Heart left ventricle (tissue), 16 donors: Measurements from ENCODE around the gene RBM47. TPM values are rescaled to one million over a fixed set of nuclear protein-coding genes. Genes with fewer than 3 reads are reported as not detected.
A peak's percentile ranks its signal among the peaks of the same experiment; 100 is the strongest.

Experiments
- ATAC-seq, 4 donors: fragments of 200-7000 bp; cut with Tn5 transposase; one replicate each; pipeline ENCODE4 v1.9.1; 2020 to 2022; ENCODE audit warnings: moderate library complexity in 4 of 4, mild to moderate bottlenecking in 3 of 4, moderate number of reproducible peaks in 1 of 4
- DNase-seq, 5 donors: peaks; one replicate each; pipeline ENCODE4 v3.0.0-alpha.2; 2020
- H3K27ac ChIP-seq, 12 donors: fragments of 200-600 bp; sonication (generic) in 4 of 12; one replicate each; pipeline versions ENCODE4 v1.5.0 to v1.8.0; 2016 to 2022; ENCODE audit warnings: mild to moderate bottlenecking in 2 of 12
- H3K27me3 ChIP-seq, 9 donors: fragments of 200-600 bp; sonication (generic) in 2 of 9; one replicate each; pipeline versions ENCODE4 v1.5.1 to v1.8.0; 2016 to 2022; ENCODE audit warnings: mild to moderate bottlenecking in 3 of 9
- H3K36me3 ChIP-seq, 9 donors: fragments of 200-600 bp; sonication (generic) in 2 of 9; one replicate each; pipeline versions ENCODE4 v1.5.0 to v1.8.0; 2018 to 2022; ENCODE audit warnings: mild to moderate bottlenecking in 2 of 9
- H3K4me1 ChIP-seq, 12 donors: fragments of 200-600 bp; sonication (generic) in 4 of 12; one replicate each; pipeline versions ENCODE4 v1.5.0 to v1.8.0; 2016 to 2022; ENCODE audit warnings: mild to moderate bottlenecking in 3 of 12
- H3K4me3 ChIP-seq, 12 donors: fragments of 200-600 bp; sonication (generic) in 4 of 12; one replicate each; pipeline versions ENCODE4 v1.5.0 to v1.8.0; 2017 to 2022; ENCODE audit warnings: mild to moderate bottlenecking in 9 of 12, moderate library complexity in 4 of 12
- H3K9me3 ChIP-seq, 12 donors: fragments of 200-600 bp; sonication (generic) in 4 of 12; one replicate each; pipeline versions ENCODE4 v1.5.0 to v1.8.0; 2016 to 2022; ENCODE audit warnings: mild to moderate bottlenecking in 1 of 12
- CTCF ChIP-seq, 12 donors: fragments of 200-600 bp; sonication (generic) in 4 of 12; IDR thresholded peaks; one replicate each; pipeline versions ENCODE4 v1.5.0 to v1.8.0; 2018 to 2022; ENCODE audit warnings: antibody characterized with exemption in 12 of 12, mild to moderate bottlenecking in 5 of 12
- POLR2A ChIP-seq, 2 donors: fragments of 450-650 bp; IDR thresholded peaks; one replicate each; pipeline ENCODE4 v1.6.1; 2017; ENCODE audit warnings: antibody characterized with exemption in 2 of 2, mild to moderate bottlenecking in 2 of 2, moderate library complexity in 2 of 2
- WGBS, 4 donors: extraction: QIAGEN DNeasy Blood & Tissue Kit in 2 of 4; methylation state at CpG; one replicate each; pipeline versions ENCODE4 v1.1.5 to v1.1.7; 2013 to 2018; 5-methylcytosine and 5-hydroxymethylcytosine counted together
- intact Hi-C, 10 donors: fragments of 100-400 bp; cut with DNase I; formaldehyde crosslinking; loops; one replicate each; pipeline versions ENCODE4 v1.11.1 to v1.14.2; 2022
- polyA plus RNA-seq, 2 donors: library from polyadenylated mRNA; stranded (reverse); fragments of 200-250 nt; gene quantifications; one replicate each; pipeline ENCODE4 v1.2.3, GENCODE V29; 2013
- total RNA-seq, 9 donors: library from RNA; depleted of rRNA in 2 of 9; stranded (reverse); fragments of >200 nt in 2 of 9; fragmentation: NEBNext Ultra II Directional in 3 of 9; extraction: Animal tissue kit (Norgen Biotek cat#: 25700) in 3 of 9; gene quantifications; one replicate each; pipeline versions ENCODE4 v1.1.0 to v1.2.4, GENCODE V29; 2016 to 2023
- donor health status: ischemic (EF 13 %, LVEDD 7.1; RV severe dilation, severe dysfunction).
- donor health status: healthy with polysubstance abuse.
- donor health status: DM: no; HTN: yes; CAD: no.
- donor health status: DM: no; HTN: no; CAD: no.
- donor health status: ischemic (EF 25% LVEDD 6.9; RV normal size, moderate dysfunction).
- donor health status: ischemic (EF 25% LVEDD 5.7; RV mildly dilated, moderate dysfunction).
- donor health status: healthy.
- donor health status: DM: yes; HTN: yes; CAD: no.
- donor health status: ischemic (EF 35%, LVEDD 5.7; RV mildly dilated, moderate dysfunction).
- donor health status: nonischemic (EF 11% LVEDD 7.7; RV severe dilation, severe dysfunction).
- donor health status: DM: yes; HTN: yes; CAD: no.
- donor health status: PGD.
- donor health status: ischemic (EF 29% LVEDD 5.4; RV normal size, mild dysfunction).
- donor health status: nonischemic (EF 23%, LVEDD 6.1; RV moderate dilation, normal function).

RBM47 gene
- total and polyA plus RNA-seq, 11 donors, result 0.50 to 29.9 (median 3.5) TPM

GRCh38 chr4:40573593-40574311, 55.9 kb downstream of the RBM47 start:
- DNase-seq, result no peak
- no peaks in the 10 kb centered on the region for H3K27me3 ChIP-seq
- H3K4me3 ChIP-seq, result no peak overlapping the region
- intact Hi-C loops, result no loop called here
- WGBS, 4 donors, result 56 to 65% (median 60%) methylated on average over 6 of the region's 6 CpGs
- TF ChIP-seq POLR2A (IDR thresholded peaks at IDR 0.05) (no peak), CTCF (IDR thresholded peaks at IDR 0.05) (no peak)
- H3K4me1 ChIP-seq, result peaks cover 0 to 63% (median 7%) of the 10 kb centered on the region in 12 donors
- peak in 2 of 4 donors; percentile 32 to 38 for ATAC-seq
- H3K9me3 ChIP-seq, result no peaks in the 10 kb centered on the region
- H3K36me3 ChIP-seq, result no peaks in the 10 kb centered on the region
- peak overlapping the region in 3 of 12 donors; percentile 14 to 84 (median 49) for H3K27ac ChIP-seq

GRCh38 chr4:40572692-40573310, 56.9 kb downstream of the RBM47 start:
- H3K27me3 ChIP-seq, result no peaks in the 10 kb centered on the region
- H3K27ac ChIP-seq, result peak overlapping the region in 1 of 12 donors; percentile 84
- peaks cover 0 to 54% (median 7%) of the 10 kb centered on the region in 12 donors for H3K4me1 ChIP-seq
- WGBS, 4 donors, result 92 to 96% (median 94%) methylated on average over 7 of the region's 7 CpGs
- H3K9me3 ChIP-seq, result no peaks in the 10 kb centered on the region
- TF ChIP-seq POLR2A (IDR thresholded peaks at IDR 0.05) (no peak), CTCF (IDR thresholded peaks at IDR 0.05) (no peak)
- ATAC-seq (no peak), DNase-seq (no peak)
- intact Hi-C loops, result no loop called here
- no peaks in the 10 kb centered on the region for H3K36me3 ChIP-seq
- H3K4me3 ChIP-seq, result no peak overlapping the region

- Histone ChIP-seq H3K9me3 (no peaks in the 10 kb centered on the region), H3K4me3 (no peak overlapping the region), H3K36me3 (no peaks in the 10 kb centered on the region), H3K27me3 (no peaks in the 10 kb centered on the region), H3K27ac (no peak overlapping the region), H3K4me1 (peaks cover 0 to 38% (median 0%) of the 10 kb centered on the region in 12 donors)
- intact Hi-C loops, result no loop called here
- no peak for ATAC-seq
- TF ChIP-seq CTCF (IDR thresholded peaks at IDR 0.05) (no peak), POLR2A (IDR thresholded peaks at IDR 0.05) (no peak)
- no peak for DNase-seq
Measured at GRCh38 chr4:40571208-40571607, 58.5 kb downstream of the RBM47 start.

GRCh38 chr4:40570348-40571077, 59.2 kb downstream of the RBM47 start:
- intact Hi-C loops, result no loop called here
- 90 to 94% (median 92%) methylated on average over 14 of the region's 14 CpGs for whole genome bisulfite sequencing, 4 donors
- DNase-seq (no peak), ATAC-seq (no peak)
- Histone ChIP-seq H3K27ac (no peak overlapping the region), H3K36me3 (no peaks in the 10 kb centered on the region), H3K4me3 (no peak overlapping the region), H3K4me1 (peaks cover 0 to 31% (median 0%) of the 10 kb centered on the region in 12 donors), H3K9me3 (no peaks in the 10 kb centered on the region), H3K27me3 (no peaks in the 10 kb centered on the region)
- TF ChIP-seq POLR2A (IDR thresholded peaks at IDR 0.05), result no peak
- TF ChIP-seq CTCF (IDR thresholded peaks at IDR 0.05), result no peak
